ENCODE measurements around the gene PRKCB.

PRKCB gene

DNA sequence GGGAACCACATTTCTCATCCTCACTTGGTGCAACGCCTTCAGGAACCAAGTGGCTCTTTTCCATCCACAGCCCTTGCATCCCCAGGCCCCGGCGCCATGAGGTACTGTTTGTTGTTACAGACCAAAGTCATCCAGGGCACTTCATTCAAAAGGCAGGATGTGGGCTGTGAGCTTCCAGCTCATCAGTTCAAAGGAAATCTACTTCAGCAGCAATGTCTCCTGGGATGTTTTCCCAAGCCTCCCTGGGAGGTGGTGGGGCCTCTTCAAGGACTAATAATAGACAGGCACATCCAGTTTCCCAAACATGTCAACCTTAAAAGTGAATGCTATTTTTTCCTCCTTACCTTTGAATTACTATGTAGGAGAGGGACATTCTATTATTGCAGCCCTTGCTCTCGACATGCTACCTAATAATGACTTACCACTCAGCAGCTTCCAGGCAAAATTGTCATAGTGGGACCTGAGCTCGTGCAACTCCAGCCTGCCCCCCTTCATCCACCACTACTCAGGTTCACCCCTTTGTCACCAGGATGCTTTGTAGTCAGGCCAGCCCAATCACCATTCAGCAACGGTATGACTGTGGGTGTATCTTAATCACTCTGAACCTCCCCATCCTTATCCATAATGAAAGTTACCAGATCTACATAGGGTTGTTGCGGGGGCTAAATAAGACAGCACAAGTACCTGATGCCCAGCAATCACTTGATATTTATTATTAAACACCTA lies 1.7 kb upstream of the PRKCB start:
- Histone ChIP-seq H3K9ac (ENCODE audit: low read length) (no peak overlapping the region), H3F3A (ENCODE audit: insufficient read depth) (no peaks in the 10 kb centered on the region), H3K36me3 (ENCODE audit: low read length) (no peaks in the 10 kb centered on the region; the same call in 1 of the 2 replicates), H2AFZ (ENCODE audit: low read depth, low read length, severe bottlenecking) (no peak overlapping the region), H3K79me2 (ENCODE audit: insufficient read depth, low read length) (no peaks in the 10 kb centered on the region), H3K9me2 (replicated peaks; ENCODE audit: insufficient read depth, low read length) (no peaks in the 10 kb centered on the region), H3K9me3 (ENCODE audit: insufficient read depth, low read length) (no peaks in the 10 kb centered on the region), H4K20me1 (ENCODE audit: low read depth, low read length) (no peaks in the 10 kb centered on the region), H3K4me3 (ENCODE audit: insufficient read depth, low read length, poor library complexity, severe bottlenecking) (no peak overlapping the region), H3K27me3 (ENCODE audit: low read length) (no peaks in the 10 kb centered on the region), H3K4me2 (ENCODE audit: low read depth, low read length, poor library complexity, severe bottlenecking) (no peak overlapping the region), H3K27ac (ENCODE audit: low read depth, low read length) (no peak overlapping the region)
- no peak for TF ChIP-seq EZH2phosphoT487 (conservative IDR thresholded peaks at IDR 0.05; ENCODE audit: low read length)
- TF ChIP-seq, protein P1, sequence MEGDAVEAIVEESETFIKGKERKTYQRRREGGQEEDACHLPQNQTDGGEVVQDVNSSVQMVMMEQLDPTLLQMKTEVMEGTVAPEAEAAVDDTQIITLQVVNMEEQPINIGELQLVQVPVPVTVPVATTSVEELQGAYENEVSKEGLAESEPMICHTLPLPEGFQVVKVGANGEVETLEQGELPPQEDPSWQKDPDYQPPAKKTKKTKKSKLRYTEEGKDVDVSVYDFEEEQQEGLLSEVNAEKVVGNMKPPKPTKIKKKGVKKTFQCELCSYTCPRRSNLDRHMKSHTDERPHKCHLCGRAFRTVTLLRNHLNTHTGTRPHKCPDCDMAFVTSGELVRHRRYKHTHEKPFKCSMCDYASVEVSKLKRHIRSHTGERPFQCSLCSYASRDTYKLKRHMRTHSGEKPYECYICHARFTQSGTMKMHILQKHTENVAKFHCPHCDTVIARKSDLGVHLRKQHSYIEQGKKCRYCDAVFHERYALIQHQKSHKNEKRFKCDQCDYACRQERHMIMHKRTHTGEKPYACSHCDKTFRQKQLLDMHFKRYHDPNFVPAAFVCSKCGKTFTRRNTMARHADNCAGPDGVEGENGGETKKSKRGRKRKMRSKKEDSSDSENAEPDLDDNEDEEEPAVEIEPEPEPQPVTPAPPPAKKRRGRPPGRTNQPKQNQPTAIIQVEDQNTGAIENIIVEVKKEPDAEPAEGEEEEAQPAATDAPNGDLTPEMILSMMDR (IDR thresholded peaks at IDR 0.05; ENCODE audit: insufficient read depth, low read length, poor library complexity, severe bottlenecking), result no peak

DNA sequence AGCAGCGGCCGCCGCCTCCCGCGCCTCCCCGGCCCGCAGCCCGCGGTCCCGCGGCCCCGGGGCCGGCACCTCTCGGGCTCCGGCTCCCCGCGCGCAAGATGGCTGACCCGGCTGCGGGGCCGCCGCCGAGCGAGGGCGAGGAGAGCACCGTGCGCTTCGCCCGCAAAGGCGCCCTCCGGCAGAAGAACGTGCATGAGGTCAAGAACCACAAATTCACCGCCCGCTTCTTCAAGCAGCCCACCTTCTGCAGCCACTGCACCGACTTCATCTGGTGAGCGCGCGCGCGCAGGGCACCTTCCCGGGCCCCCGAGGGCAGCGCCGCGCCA lies 258 bp downstream of the PRKCB start:
- Histone ChIP-seq H3K9me2 (replicated peaks; ENCODE audit: insufficient read depth, low read length) (no peaks in the 10 kb centered on the region), H3K9me3 (ENCODE audit: insufficient read depth, low read length) (no peaks in the 10 kb centered on the region), H2AFZ (ENCODE audit: low read depth, low read length, severe bottlenecking) (peak overlapping the region; percentile 84), H3K27ac (ENCODE audit: low read depth, low read length) (no peak overlapping the region), H3K27me3 (ENCODE audit: low read length) (no peaks in the 10 kb centered on the region), H3F3A (ENCODE audit: insufficient read depth) (no peaks in the 10 kb centered on the region), H3K9ac (ENCODE audit: low read length) (peak overlapping the region; percentile 59), H4K20me1 (ENCODE audit: low read depth, low read length) (no peaks in the 10 kb centered on the region), H3K36me3 (ENCODE audit: low read length) (no peaks in the 10 kb centered on the region), H3K79me2 (ENCODE audit: insufficient read depth, low read length) (no peaks in the 10 kb centered on the region), H3K4me2 (ENCODE audit: low read depth, low read length, poor library complexity, severe bottlenecking) (peak overlapping the region; percentile 52), H3K4me3 (ENCODE audit: insufficient read depth, low read length, poor library complexity, severe bottlenecking) (peak overlapping the region; percentile 62)
- TF ChIP-seq EZH2phosphoT487 (conservative IDR thresholded peaks at IDR 0.05; ENCODE audit: low read length), result no peak
- TF ChIP-seq, protein P1 (IDR thresholded peaks at IDR 0.05; ENCODE audit: insufficient read depth, low read length, poor library complexity, severe bottlenecking), result no peak

DNA sequence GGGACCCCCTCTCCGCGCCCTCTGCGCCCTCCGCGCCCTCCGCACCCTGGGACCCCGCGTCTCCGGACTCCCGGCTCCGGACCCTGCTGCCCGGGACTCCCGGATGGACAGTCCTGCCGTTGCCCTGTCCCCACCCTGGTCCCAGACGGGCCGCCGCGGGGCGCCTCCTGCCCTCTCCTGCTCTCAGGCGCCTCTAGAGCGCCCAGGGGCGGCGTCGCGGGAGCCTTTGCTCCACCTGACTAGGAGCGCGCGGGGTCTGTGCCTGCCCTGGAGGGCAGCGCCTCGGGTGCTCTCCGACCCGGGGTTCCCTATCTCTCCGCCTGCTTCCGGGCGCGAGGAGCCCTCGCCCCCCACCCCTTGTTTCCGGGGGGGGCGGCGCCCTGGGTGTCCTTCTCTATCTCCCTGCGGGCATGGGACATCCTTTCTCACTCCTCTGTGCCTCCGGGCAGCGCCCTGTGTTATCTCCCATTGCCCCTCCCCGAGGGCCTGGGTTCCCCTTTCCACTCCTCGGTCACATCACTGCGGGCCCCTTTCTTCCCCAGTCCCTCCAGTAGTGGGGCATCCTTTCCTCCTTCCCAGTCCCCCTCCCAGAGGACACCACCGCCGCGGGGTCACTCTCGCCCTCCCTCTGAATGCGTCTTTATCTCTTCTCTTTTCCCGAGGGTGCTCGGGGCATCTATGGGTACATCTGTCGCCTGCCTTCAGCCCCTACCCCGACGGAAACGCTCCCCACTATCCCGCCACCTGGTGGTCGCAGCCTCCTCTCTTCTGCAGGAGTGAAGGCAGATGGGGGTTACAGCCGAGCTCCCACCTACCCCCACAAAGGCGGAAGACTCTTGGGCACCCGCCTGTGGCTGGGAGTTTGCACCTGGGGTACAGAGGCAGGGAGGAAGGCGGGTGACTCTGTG lies 875 bp downstream of the PRKCB start:
- Histone ChIP-seq H3K9me3 (ENCODE audit: insufficient read depth, low read length) (no peaks in the 10 kb centered on the region), H3F3A (ENCODE audit: insufficient read depth) (no peaks in the 10 kb centered on the region), H3K36me3 (ENCODE audit: low read length) (no peaks in the 10 kb centered on the region), H3K27me3 (ENCODE audit: low read length) (no peaks in the 10 kb centered on the region), H3K9ac (ENCODE audit: low read length) (peak overlapping the region; percentile 59), H3K27ac (ENCODE audit: low read depth, low read length) (no peak overlapping the region), H4K20me1 (ENCODE audit: low read depth, low read length) (no peaks in the 10 kb centered on the region), H3K4me3 (ENCODE audit: insufficient read depth, low read length, poor library complexity, severe bottlenecking) (peak overlapping the region; percentile 62), H2AFZ (ENCODE audit: low read depth, low read length, severe bottlenecking) (peak overlapping the region; percentile 84), H3K79me2 (ENCODE audit: insufficient read depth, low read length) (no peaks in the 10 kb centered on the region), H3K4me2 (ENCODE audit: low read depth, low read length, poor library complexity, severe bottlenecking) (peak overlapping the region; percentile 52), H3K9me2 (replicated peaks; ENCODE audit: insufficient read depth, low read length) (no peaks in the 10 kb centered on the region)
- TF ChIP-seq EZH2phosphoT487 (conservative IDR thresholded peaks at IDR 0.05; ENCODE audit: low read length), result no peak
- TF ChIP-seq, protein P1 (IDR thresholded peaks at IDR 0.05; ENCODE audit: insufficient read depth, low read length, poor library complexity, severe bottlenecking), result peak; percentile 83

Data from SU-DHL-6 (cell line).